Hepatocyte (in vitro differentiated cells): Measurements from ENCODE around the gene NOS1AP. TPM values are rescaled to one million over a fixed set of nuclear protein-coding genes. Genes with fewer than 3 reads are reported as not detected.

Source experiments
- DNase-seq: peaks from one replicate; pipeline ENCODE4 v3.0.0-alpha.2; 2016; ENCODE audit warnings: low spot score
- H2AFZ ChIP-seq: fragments of 200-600 bp; sonication (generic); 2 replicates; pipeline ENCODE4 v1.6.0; 2016; ENCODE audit warnings: antibody characterized with exemption, mild to moderate bottlenecking
- H3K27ac ChIP-seq: fragments of 200-600 bp; sonication (generic); 2 replicates; pipeline ENCODE4 v1.5.1; 2016; ENCODE audit warnings: mild to moderate bottlenecking
- H3K27me3 ChIP-seq: fragments of 200-600 bp; sonication (generic); 2 replicates; pipeline ENCODE4 v1.6.1; 2016
- H3K36me3 ChIP-seq: fragments of 200-600 bp; sonication (generic); replicated peaks from 2 replicates; pipeline ENCODE4 v1.5.1; 2016; ENCODE audit warnings: low read depth; ENCODE audit not compliant: insufficient read depth
- H3K4me1 ChIP-seq: fragments of 200-600 bp; sonication (generic); 2 replicates; pipeline ENCODE4 v1.5.1; 2016; ENCODE audit warnings: mild to moderate bottlenecking, moderate library complexity; ENCODE audit not compliant: insufficient read depth
- H3K4me2 ChIP-seq: fragments of 200-600 bp; sonication (generic); 2 replicates; pipeline ENCODE4 v1.6.0; 2016
- H3K4me3 ChIP-seq: fragments of 200-600 bp; sonication (generic); 2 replicates; pipeline ENCODE4 v1.5.1; 2016; ENCODE audit warnings: mild to moderate bottlenecking
- H3K79me2 ChIP-seq: fragments of 200-600 bp; sonication (generic); 2 replicates; pipeline ENCODE4 v1.6.0; 2017; ENCODE audit warnings: mild to moderate bottlenecking
- H3K9me2 ChIP-seq: fragments of 200-600 bp; sonication (generic); replicated peaks from 2 replicates; pipeline ENCODE4 v1.6.0; 2017; ENCODE audit warnings: mild to moderate bottlenecking; ENCODE audit not compliant: insufficient read depth
- H3K9me3 ChIP-seq: fragments of 200-600 bp; sonication (generic); 2 replicates; pipeline ENCODE4 v1.5.1; 2016; ENCODE audit warnings: low read depth, mild to moderate bottlenecking
- H4K20me1 ChIP-seq: fragments of 200-600 bp; sonication (generic); 2 replicates; pipeline ENCODE4 v1.6.0; 2016; ENCODE audit warnings: mild to moderate bottlenecking; ENCODE audit not compliant: insufficient read depth, poor library complexity, severe bottlenecking
- EZH2 ChIP-seq: fragments of 200-600 bp; sonication (generic); IDR thresholded peaks from 2 replicates; pipeline ENCODE4 v1.6.1; 2016; ENCODE audit warnings: antibody characterized with exemption, mild to moderate bottlenecking, borderline replicate concordance
- EZH2phosphoT487 ChIP-seq: fragments of 200-600 bp; sonication (generic); IDR thresholded peaks from one replicate; pipeline ENCODE4 v1.6.1; 2018; ENCODE audit warnings: antibody characterized with exemption, mild to moderate bottlenecking, low read depth, moderate library complexity; ENCODE audit not compliant: unreplicated experiment, severe bottlenecking
- WGBS: methylation state at CpG from one replicate; pipeline ENCODE4 v1.1.6; 2016; ENCODE audit warnings: low lambda C conversion rate; ENCODE audit errors: missing lambda C conversion rate; 5-methylcytosine and 5-hydroxymethylcytosine counted together
- polyA plus RNA-seq: library from polyadenylated mRNA; unstranded; fragments of >200 nt; fragmentation: Nextera tagmentation; extraction: Ambion mirVana; gene quantifications from 2 replicates; pipeline ENCODE4 v1.2.1, GENCODE V29; 2016
- total RNA-seq: library from RNA; depleted of rRNA; stranded (reverse); fragments of >200 nt; gene quantifications from 2 replicates; pipeline ENCODE4 v1.2.3, GENCODE V29; 2014
- TF ChIP-seq, protein P1 (sequence below): fragments of 200-600 bp; sonication (generic); IDR thresholded peaks from 2 replicates; pipeline ENCODE4 v1.5.1; 2016; ENCODE audit warnings: antibody characterized with exemption, mild to moderate bottlenecking; ENCODE audit not compliant: poor library complexity

Gene NOS1AP
- total and polyA plus RNA-seq, 2 experiments from 2014 or later = 0.97 to 4.4 TPM

DNA sequence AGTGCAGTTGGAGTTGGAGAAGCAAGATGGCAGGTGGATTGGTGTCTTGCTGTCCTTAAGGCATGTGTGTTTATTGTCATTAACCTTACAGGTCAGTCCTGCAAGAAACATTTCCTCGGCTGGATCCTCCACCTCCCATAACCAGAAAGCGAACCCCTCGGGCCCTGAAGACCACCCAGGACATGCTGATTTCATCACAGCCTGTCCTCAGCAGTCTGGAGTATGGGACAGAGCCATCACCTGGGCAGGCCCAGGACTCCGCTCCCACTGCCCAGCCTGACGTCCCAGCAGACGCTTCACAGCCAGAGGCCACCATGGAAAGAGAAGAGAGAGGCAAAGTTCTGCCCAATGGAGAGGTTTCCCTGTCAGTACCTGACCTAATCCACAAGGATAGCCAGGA is 313.6 kb downstream of the NOS1AP start:
- peaks cover 14% of the 10 kb centered on the region for H3K4me1 ChIP-seq
- H3K9me2 ChIP-seq = no peaks in the 10 kb centered on the region
- H3K27ac ChIP-seq = no peak overlapping the region
- no peak overlapping the region for H2AFZ ChIP-seq
- H3K27me3 ChIP-seq = no peaks in the 10 kb centered on the region
- DNase-seq = no peak
- 92% methylated on average over 6 of the region's 6 CpGs for WGBS
- no peaks in the 10 kb centered on the region for H3K9me3 ChIP-seq
- H3K79me2 ChIP-seq = no peaks in the 10 kb centered on the region
- H3K36me3 ChIP-seq = no peaks in the 10 kb centered on the region
- H3K4me2 ChIP-seq = no peak overlapping the region
- no peak overlapping the region for H3K4me3 ChIP-seq
- TF ChIP-seq EZH2phosphoT487 = no peak
- TF ChIP-seq, protein P1, sequence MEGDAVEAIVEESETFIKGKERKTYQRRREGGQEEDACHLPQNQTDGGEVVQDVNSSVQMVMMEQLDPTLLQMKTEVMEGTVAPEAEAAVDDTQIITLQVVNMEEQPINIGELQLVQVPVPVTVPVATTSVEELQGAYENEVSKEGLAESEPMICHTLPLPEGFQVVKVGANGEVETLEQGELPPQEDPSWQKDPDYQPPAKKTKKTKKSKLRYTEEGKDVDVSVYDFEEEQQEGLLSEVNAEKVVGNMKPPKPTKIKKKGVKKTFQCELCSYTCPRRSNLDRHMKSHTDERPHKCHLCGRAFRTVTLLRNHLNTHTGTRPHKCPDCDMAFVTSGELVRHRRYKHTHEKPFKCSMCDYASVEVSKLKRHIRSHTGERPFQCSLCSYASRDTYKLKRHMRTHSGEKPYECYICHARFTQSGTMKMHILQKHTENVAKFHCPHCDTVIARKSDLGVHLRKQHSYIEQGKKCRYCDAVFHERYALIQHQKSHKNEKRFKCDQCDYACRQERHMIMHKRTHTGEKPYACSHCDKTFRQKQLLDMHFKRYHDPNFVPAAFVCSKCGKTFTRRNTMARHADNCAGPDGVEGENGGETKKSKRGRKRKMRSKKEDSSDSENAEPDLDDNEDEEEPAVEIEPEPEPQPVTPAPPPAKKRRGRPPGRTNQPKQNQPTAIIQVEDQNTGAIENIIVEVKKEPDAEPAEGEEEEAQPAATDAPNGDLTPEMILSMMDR = no peak
- no peak for TF ChIP-seq EZH2
- no peaks in the 10 kb centered on the region for H4K20me1 ChIP-seq

DNA sequence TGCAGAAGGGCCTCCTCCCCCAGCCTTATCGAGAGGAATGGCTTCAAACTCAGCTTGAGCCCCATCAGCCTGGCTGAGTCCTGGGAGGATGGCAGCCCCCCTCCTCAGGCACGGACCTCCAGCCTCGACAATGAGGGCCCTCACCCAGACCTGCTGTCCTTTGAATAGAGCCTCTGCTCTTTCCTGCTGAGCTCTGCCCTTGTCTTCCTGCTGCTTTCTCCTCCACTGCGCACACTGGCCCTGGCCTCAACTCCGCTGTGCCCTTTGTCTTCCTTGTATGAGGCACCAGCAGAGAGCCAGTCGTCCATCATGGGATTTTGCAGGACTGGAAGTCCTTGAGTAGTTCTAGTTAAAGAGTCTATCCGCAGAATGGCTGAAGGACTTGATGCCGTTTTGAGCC is 314.0 kb downstream of the NOS1AP start:
- no peak overlapping the region for H3K27ac ChIP-seq
- no peak overlapping the region for H3K4me2 ChIP-seq
- H3K9me3 ChIP-seq = no peaks in the 10 kb centered on the region
- H3K79me2 ChIP-seq = no peaks in the 10 kb centered on the region
- H4K20me1 ChIP-seq = no peaks in the 10 kb centered on the region
- H3K4me1 ChIP-seq = peaks cover 16% of the 10 kb centered on the region
- no peaks in the 10 kb centered on the region for H3K9me2 ChIP-seq
- TF ChIP-seq EZH2phosphoT487 (no peak), EZH2 (no peak)
- TF ChIP-seq, protein P1 = no peak
- H3K27me3 ChIP-seq = no peaks in the 10 kb centered on the region
- no peak overlapping the region for H3K4me3 ChIP-seq
- 95% methylated on average over 8 of the region's 8 CpGs for WGBS
- no peak overlapping the region for H2AFZ ChIP-seq
- no peak for DNase-seq
- no peaks in the 10 kb centered on the region for H3K36me3 ChIP-seq

DNA sequence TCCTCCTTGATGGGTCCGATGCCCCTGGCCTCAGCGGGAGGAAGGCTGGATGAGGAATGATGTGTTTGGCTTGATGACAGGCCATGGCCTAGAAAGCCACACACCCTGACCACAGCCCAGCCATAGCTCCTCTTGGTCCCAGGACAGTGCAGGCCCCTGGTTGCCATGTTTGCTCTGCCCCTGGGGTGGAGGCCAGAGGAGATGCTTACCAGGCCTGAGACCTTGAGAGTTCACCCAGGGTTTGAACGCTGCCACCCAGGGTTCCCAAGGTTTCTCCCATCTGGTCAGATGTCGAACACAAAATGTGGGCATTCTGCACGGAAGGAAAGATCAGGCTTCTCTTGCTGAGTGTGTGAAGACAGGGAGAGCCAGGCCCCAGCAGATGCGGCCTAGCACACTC is 314.6 kb downstream of the NOS1AP start:
- Histone ChIP-seq H3K9me3 (no peaks in the 10 kb centered on the region), H3K79me2 (no peaks in the 10 kb centered on the region), H3K27ac (no peak overlapping the region), H3K4me3 (no peak overlapping the region), H3K36me3 (no peaks in the 10 kb centered on the region), H4K20me1 (no peaks in the 10 kb centered on the region), H3K27me3 (no peaks in the 10 kb centered on the region), H3K4me1 (peaks cover 22% of the 10 kb centered on the region), H2AFZ (no peak overlapping the region), H3K4me2 (no peak overlapping the region), H3K9me2 (no peaks in the 10 kb centered on the region)
- DNase-seq = no peak
- TF ChIP-seq EZH2 = no peak
- TF ChIP-seq, protein P1 = no peak
- no peak for TF ChIP-seq EZH2phosphoT487
- 96% methylated on average over 6 of the region's 6 CpGs for WGBS
